GM23338 (cell line): Measurements from ENCODE around the gene SCGB1A1. TPM values are rescaled to one million over a fixed set of nuclear protein-coding genes. Genes with fewer than 3 reads are reported as not detected.

Source experiments
- ATAC-seq: fragments of 200-7000 bp; cut with Tn5 transposase; 3 replicates; pipeline ENCODE4 v1.9.1; 2020
- DNase-seq: peaks from one replicate; pipeline ENCODE4 v3.0.0-alpha.2; 2015; ENCODE audit warnings: low spot score
- H2AFZ ChIP-seq: fragments of 200-600 bp; sonication (generic); 2 replicates; pipeline ENCODE4 v1.8.0; 2016; ENCODE audit warnings: antibody characterized with exemption, mild to moderate bottlenecking, moderate library complexity
- H3F3A ChIP-seq: fragments of 200-600 bp; sonication (generic); replicated peaks from 2 replicates; pipeline ENCODE4 v1.8.0; 2017; ENCODE audit warnings: antibody characterized with exemption, mixed run types, low read depth
- H3K27ac ChIP-seq: fragments of 200-600 bp; sonication (generic); 2 replicates; pipeline ENCODE4 v1.6.1; 2016; ENCODE audit warnings: low read depth
- H3K27me3 ChIP-seq: fragments of 200-600 bp; sonication (generic); 2 replicates; pipeline ENCODE4 v1.8.0; 2016; ENCODE audit warnings: mild to moderate bottlenecking, mixed run types, moderate library complexity; ENCODE audit not compliant: insufficient read depth
- H3K36me3 ChIP-seq: fragments of 200-600 bp; sonication (generic); 2 replicates; pipeline ENCODE4 v1.8.0; 2016; ENCODE audit warnings: mild to moderate bottlenecking; ENCODE audit not compliant: insufficient read depth
- H3K4me1 ChIP-seq: fragments of 200-600 bp; sonication (generic); 2 replicates; pipeline ENCODE4 v1.8.0; 2016; ENCODE audit warnings: mild to moderate bottlenecking, moderate library complexity; ENCODE audit not compliant: insufficient read depth
- H3K4me2 ChIP-seq: fragments of 200-600 bp; sonication (generic); 2 replicates; pipeline ENCODE4 v1.7.1; 2017; ENCODE audit warnings: mixed run types
- H3K4me3 ChIP-seq: fragments of 200-600 bp; sonication (generic); 2 replicates; pipeline ENCODE4 v1.6.1; 2016; ENCODE audit warnings: mixed run types
- H3K79me2 ChIP-seq: fragments of 200-600 bp; sonication (generic); replicated peaks from 2 replicates; pipeline ENCODE4 v1.8.0; 2017; ENCODE audit warnings: mild to moderate bottlenecking; ENCODE audit not compliant: insufficient read depth
- H3K9me2 ChIP-seq: fragments of 200-600 bp; sonication (generic); 2 replicates; pipeline ENCODE4 v1.8.0; 2017; ENCODE audit not compliant: insufficient read depth
- H4K20me1 ChIP-seq: fragments of 200-600 bp; sonication (generic); replicated peaks from 2 replicates; pipeline ENCODE4 v1.8.0; 2017; ENCODE audit warnings: mild to moderate bottlenecking; ENCODE audit not compliant: insufficient read depth
- H3K27ac Mint-ChIP-seq: 2 replicates; pipeline ENCODE4 v1.8.0; 2020; ENCODE audit warnings: inconsistent platforms, mild to moderate bottlenecking, moderate library complexity, mixed read lengths
- H3K27me3 Mint-ChIP-seq: 3 replicates; pipeline ENCODE4 v1.8.0; 2022; ENCODE audit warnings: low read depth, mild to moderate bottlenecking, moderate library complexity, mixed read lengths, inconsistent platforms; ENCODE audit not compliant: insufficient read depth, poor library complexity
- H3K36me3 Mint-ChIP-seq: 3 replicates; pipeline ENCODE4 v1.8.0; 2021; ENCODE audit warnings: low read depth, mild to moderate bottlenecking, inconsistent platforms, moderate library complexity, mixed read lengths
- H3K4me1 Mint-ChIP-seq: 3 replicates; pipeline ENCODE4 v1.8.0; 2020; ENCODE audit warnings: mild to moderate bottlenecking, inconsistent platforms, mixed read lengths
- H3K4me3 Mint-ChIP-seq: 3 replicates; pipeline ENCODE4 v1.8.0; 2021; ENCODE audit warnings: moderate library complexity, mild to moderate bottlenecking, inconsistent platforms, mixed read lengths
- H3K9me3 Mint-ChIP-seq: 3 replicates; pipeline ENCODE4 v1.8.0; 2020; ENCODE audit warnings: moderate library complexity, mild to moderate bottlenecking, inconsistent platforms, mixed read lengths
- CREB1 ChIP-seq: fragments of 250-450 bp; sonication (Bioruptor Pico); IDR thresholded peaks from 2 replicates; pipeline ENCODE4 v1.5.0; 2020; ENCODE audit warnings: low read depth, mild to moderate bottlenecking, moderate library complexity
- ETS1 ChIP-seq: IDR thresholded peaks from 2 replicates; pipeline ENCODE4 v1.6.1; 2016; ENCODE audit warnings: antibody characterized with exemption
- EZH2 ChIP-seq: fragments of 200-600 bp; sonication (generic); IDR thresholded peaks from one replicate; pipeline ENCODE4 v1.8.0; 2017; ENCODE audit warnings: antibody characterized with exemption, mild to moderate bottlenecking, low read depth; ENCODE audit not compliant: unreplicated experiment
- EZH2phosphoT487 ChIP-seq: fragments of 200-600 bp; sonication (generic); IDR thresholded peaks from one replicate; pipeline ENCODE4 v1.8.1; 2018; ENCODE audit warnings: antibody characterized with exemption; ENCODE audit not compliant: unreplicated experiment
- JUNB ChIP-seq: IDR thresholded peaks from one replicate; pipeline ENCODE4 v1.6.1; 2016; ENCODE audit warnings: antibody characterized with exemption; ENCODE audit not compliant: unreplicated experiment
- NANOG ChIP-seq: IDR thresholded peaks from 2 replicates; pipeline ENCODE4 v1.6.1; 2016; ENCODE audit warnings: antibody characterized with exemption, borderline replicate concordance
- POLR2AphosphoS5 ChIP-seq: IDR thresholded peaks from 2 replicates; pipeline ENCODE4 v1.6.1; 2016; ENCODE audit warnings: antibody characterized with exemption, low read depth
- REST ChIP-seq: IDR thresholded peaks from one replicate; pipeline ENCODE4 v1.6.1; 2018; ENCODE audit warnings: antibody characterized with exemption; ENCODE audit not compliant: unreplicated experiment
- STAT1 ChIP-seq: IDR thresholded peaks from one replicate; pipeline ENCODE4 v1.6.1; 2016; ENCODE audit warnings: antibody characterized with exemption; ENCODE audit not compliant: unreplicated experiment
- polyA plus RNA-seq: library from polyadenylated mRNA; unstranded; fragments of >200 nt; fragmentation: Nextera tagmentation; extraction: Ambion mirVana; gene quantifications from 2 replicates; pipeline ENCODE4 v1.2.1, GENCODE V29; 2016
- total RNA-seq: library from RNA; depleted of rRNA; stranded (reverse); fragments of >200 nt; shearing (Covaris generic); gene quantifications from 2 replicates; pipeline ENCODE4 v1.2.3, GENCODE V29; 2014

The SCGB1A1 gene
- total and polyA plus RNA-seq, 2 experiments from 2014 or later = not detected

GRCh38 chr11:62445314-62445740 lies 26.5 kb downstream of the SCGB1A1 start:
- Histone ChIP-seq H3K4me1 (no peaks in the 10 kb centered on the region), H3K9me2 (no peaks in the 10 kb centered on the region; the same call in 1 of the 2 replicates), H3K27ac (no peak overlapping the region), H4K20me1 (no peaks in the 10 kb centered on the region), H3K36me3 (no peaks in the 10 kb centered on the region), H3K79me2 (no peaks in the 10 kb centered on the region), H3K4me2 (no peak overlapping the region), H3K27me3 (no peaks in the 10 kb centered on the region), H2AFZ (no peak overlapping the region), H3F3A (no peaks in the 10 kb centered on the region), H3K4me3 (no peak overlapping the region)
- H3K36me3 Mint-ChIP-seq = no peaks in the 10 kb centered on the region
- no peaks in the 10 kb centered on the region for H3K9me3 Mint-ChIP-seq
- no peak overlapping the region for H3K4me3 Mint-ChIP-seq
- ATAC-seq = no peak
- peaks cover 3% of the 10 kb centered on the region for H3K27me3 Mint-ChIP-seq
- DNase-seq = no peak
- no peaks in the 10 kb centered on the region; the same call in 1 of the 3 replicates for H3K4me1 Mint-ChIP-seq
- no peak for TF ChIP-seq POLR2AphosphoS5
- TF ChIP-seq EZH2 = no peak
- no peak for TF ChIP-seq CREB1 (CRISPR knock-in tag)
- TF ChIP-seq EZH2phosphoT487 = no peak
- TF ChIP-seq ETS1 = no peak
- TF ChIP-seq NANOG = no peak
- TF ChIP-seq STAT1 = no peak
- no peak for TF ChIP-seq JUNB
- H3K27ac Mint-ChIP-seq = no peak overlapping the region

GRCh38 chr11:62446091-62446490 lies 27.3 kb downstream of the SCGB1A1 start:
- H3K4me1 ChIP-seq = no peaks in the 10 kb centered on the region
- no peak for TF ChIP-seq NANOG
- TF ChIP-seq CREB1 (CRISPR knock-in tag) = no peak
- TF ChIP-seq EZH2phosphoT487 = no peak
- TF ChIP-seq EZH2 = no peak
- TF ChIP-seq REST = no peak
- no peak for TF ChIP-seq STAT1
- H3K4me3 ChIP-seq = no peak overlapping the region
- H3F3A ChIP-seq = no peaks in the 10 kb centered on the region
- Mint-ChIP-seq H3K36me3 (no peaks in the 10 kb centered on the region), H3K9me3 (no peaks in the 10 kb centered on the region), H3K4me1 (peaks cover 4% of the 10 kb centered on the region), H3K27ac (no peak overlapping the region), H3K4me3 (no peak overlapping the region), H3K27me3 (peaks cover 4% of the 10 kb centered on the region)
- H4K20me1 ChIP-seq = no peaks in the 10 kb centered on the region
- H3K27ac ChIP-seq = no peak overlapping the region
- ATAC-seq (no peak), DNase-seq (no peak)
- no peaks in the 10 kb centered on the region; the same call in 1 of the 2 replicates for H3K9me2 ChIP-seq
- H3K36me3 ChIP-seq = no peaks in the 10 kb centered on the region
- no peak overlapping the region for H2AFZ ChIP-seq
- no peaks in the 10 kb centered on the region for H3K79me2 ChIP-seq
- no peak overlapping the region for H3K4me2 ChIP-seq
- no peaks in the 10 kb centered on the region for H3K27me3 ChIP-seq
